ENCODE results near the gene SIK3. TPM values are rescaled to one million over a fixed set of nuclear protein-coding genes. Genes with fewer than 3 reads are reported as not detected.

The SIK3 gene
- total and polyA plus RNA-seq, 12 donors = 9.9 to 47.3 (median 36.5) TPM

DNA sequence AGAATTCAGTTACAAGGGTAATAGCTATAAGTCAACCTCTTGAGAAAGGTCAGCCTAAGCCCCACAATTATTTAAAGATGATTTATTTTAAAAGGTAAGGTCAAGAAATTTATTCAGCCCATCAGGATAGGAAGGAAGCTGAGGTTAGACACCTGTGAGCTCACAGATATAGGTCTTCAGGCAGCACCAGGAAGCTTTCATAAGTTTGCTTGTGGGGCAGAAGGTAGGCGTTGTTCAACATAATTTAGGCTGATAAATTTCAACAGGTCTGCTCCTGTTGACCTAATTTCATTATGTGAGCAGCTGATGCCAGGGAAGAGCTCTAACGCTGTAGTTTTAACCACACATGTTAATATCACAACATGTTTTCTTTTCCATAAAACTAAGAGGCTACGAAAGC, 142.7 kb downstream of the SIK3 start:
- no peak for DNase-seq
- peak in 1 of 8 donors; percentile 16 for ATAC-seq
- H3K4me3 ChIP-seq = no peak overlapping the region
- TF ChIP-seq CTCF (IDR thresholded peaks at IDR 0.05) = no peak
- no peaks in the 10 kb centered on the region for H3K27me3 ChIP-seq
- peaks cover 0 to 45% (median 0%) of the 10 kb centered on the region in 9 donors for H3K36me3 ChIP-seq
- WGBS, 2 donors = 77 to 79% methylated on average over 3 of the region's 3 CpGs
- H3K9me3 ChIP-seq = no peaks in the 10 kb centered on the region
- intact Hi-C loops (cut with DNase I) = no loop called here
- H3K27ac ChIP-seq = peak overlapping the region in 4 of 10 donors; percentile 35 to 44 (median 38)
- peaks cover 0 to 44% (median 13%) of the 10 kb centered on the region in 9 donors for H3K4me1 ChIP-seq

GRCh38 chr11:116953530-116954285, 144.5 kb downstream of the SIK3 start:
- intact Hi-C loops (cut with DNase I) = no loop called here
- peaks cover 0 to 64% (median 0%) of the 10 kb centered on the region in 9 donors for H3K36me3 ChIP-seq
- H3K9me3 ChIP-seq = no peaks in the 10 kb centered on the region
- WGBS, 2 donors = 71 to 80% methylated on average over 6 of the region's 6 CpGs
- peaks cover 0 to 38% (median 13%) of the 10 kb centered on the region in 9 donors for H3K4me1 ChIP-seq
- DNase-seq (no peak), ATAC-seq (no peak)
- H3K27me3 ChIP-seq = no peaks in the 10 kb centered on the region
- H3K27ac ChIP-seq = peak overlapping the region in 2 of 10 donors; percentile 7 to 18
- no peak for TF ChIP-seq CTCF (IDR thresholded peaks at IDR 0.05)
- H3K4me3 ChIP-seq = no peak overlapping the region

- ATAC-seq (no peak), DNase-seq (no peak)
- WGBS, 2 donors = 95 to 98% methylated on average over 3 of the region's 3 CpGs
- intact Hi-C loops (cut with DNase I) = no loop called here
- TF ChIP-seq CTCF (IDR thresholded peaks at IDR 0.05) = no peak
- peaks cover 0 to 75% (median 0%) of the 10 kb centered on the region in 9 donors for H3K36me3 ChIP-seq
- peaks cover 0 to 29% (median 13%) of the 10 kb centered on the region in 9 donors for H3K4me1 ChIP-seq
- H3K9me3 ChIP-seq = no peaks in the 10 kb centered on the region
- H3K4me3 ChIP-seq = no peak overlapping the region
- no peaks in the 10 kb centered on the region for H3K27me3 ChIP-seq
- no peak overlapping the region for H3K27ac ChIP-seq
Measured at GRCh38 chr11:116951762-116952161, 146.5 kb downstream of the SIK3 start.

DNA sequence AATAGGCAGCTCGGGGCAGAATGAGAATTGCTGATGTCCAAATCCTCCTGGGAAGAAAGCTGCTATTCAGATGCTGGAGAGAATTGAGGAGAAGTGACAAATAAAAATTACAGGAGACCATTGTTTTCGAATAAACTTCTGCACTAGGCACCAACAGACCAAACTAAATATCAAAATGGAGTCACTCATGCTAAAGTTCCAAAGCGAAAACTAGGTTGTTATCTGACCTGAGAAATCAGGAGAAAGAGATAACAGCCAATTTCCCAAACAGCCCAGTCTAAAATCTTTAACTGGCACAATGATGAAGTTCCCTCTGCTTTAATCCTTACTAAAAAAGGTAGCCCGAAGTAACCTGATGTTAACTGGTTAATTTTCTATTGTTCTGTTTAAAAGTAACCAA, 148.0 kb downstream of the SIK3 start:
- intact Hi-C loops (cut with DNase I) = no loop called here
- ATAC-seq (no peak), DNase-seq (no peak)
- 95 to 96% methylated on average over 4 of the region's 4 CpGs for WGBS, 2 donors
- TF ChIP-seq CTCF (IDR thresholded peaks at IDR 0.05) = no peak
- Histone ChIP-seq H3K4me3 (no peak overlapping the region), H3K36me3 (peaks cover 0 to 60% (median 0%) of the 10 kb centered on the region in 9 donors), H3K9me3 (no peaks in the 10 kb centered on the region), H3K4me1 (peaks cover 0 to 22% (median 2%) of the 10 kb centered on the region in 9 donors), H3K27ac (no peak overlapping the region), H3K27me3 (no peaks in the 10 kb centered on the region)
